Natural killer cell treated with Interleukin-12 subunit alpha and Interleukin-12 subunit beta and Interleukin-15 and Interleukin-18, amount 100 ng/mL, for 72 hours (primary cell): ENCODE data around the gene NKD1. TPM values are rescaled to one million over a fixed set of nuclear protein-coding genes. Genes with fewer than 3 reads are reported as not detected.

Experiments used
- ATAC-seq, 2 donors: fragments of 150-1000 bp; cut with Tn5 transposase in 1 of 2; sonication (Bioruptor Pico), chemical (Tn5 transposase) in 1 of 2; 2 replicates each; pipeline ENCODE4 v1.10.0; 2021
- DNase-seq: peaks from one replicate; pipeline ENCODE4 v3.0.0; 2022; ENCODE audit warnings: low spot score
- H3K27ac Mint-ChIP-seq, 2 donors: 1 replicate in 1 of 2; 2 replicates in 1 of 2; pipeline ENCODE4 v1.8.0; 2022; ENCODE audit warnings: mixed read lengths in 2 of 2, mild to moderate bottlenecking in 1 of 2, moderate library complexity in 1 of 2
- H3K27me3 Mint-ChIP-seq, 2 donors: 1 replicate in 1 of 2; 2 replicates in 1 of 2; pipeline ENCODE4 v1.8.0; 2022; ENCODE audit warnings: mixed read lengths in 2 of 2
- H3K36me3 Mint-ChIP-seq: one replicate; pipeline ENCODE4 v1.8.0; 2022; ENCODE audit warnings: mixed read lengths
- H3K4me1 Mint-ChIP-seq, 2 donors: 1 replicate in 1 of 2; 2 replicates in 1 of 2; pipeline ENCODE4 v1.8.0; 2022; ENCODE audit warnings: low read depth in 2 of 2, mixed read lengths in 2 of 2, mild to moderate bottlenecking in 1 of 2
- H3K4me3 Mint-ChIP-seq: one replicate; pipeline ENCODE4 v1.8.0; 2022; ENCODE audit warnings: mixed read lengths
- H3K9me3 Mint-ChIP-seq: 2 replicates; pipeline ENCODE4 v1.8.0; 2022; ENCODE audit warnings: mixed read lengths
- total RNA-seq, 2 donors: library from RNA; stranded (reverse); gene quantifications; one replicate each; pipeline ENCODE4 v1.2.3, GENCODE V29; 2022

Gene NKD1
- total RNA-seq, 2 donors from 2014 or later, result 0.29 to 0.86 TPM

GRCh38 chr16:50620646-50621451, 72.7 kb downstream of the NKD1 start:
- no peak for DNase-seq
- Mint-ChIP-seq H3K4me1 (no peaks in the 10 kb centered on the region), H3K27ac (no peak overlapping the region)

GRCh38 chr16:50621452-50621792, 73.2 kb downstream of the NKD1 start:
- H3K36me3 Mint-ChIP-seq, result no peaks in the 10 kb centered on the region
- H3K27ac Mint-ChIP-seq, result no peak overlapping the region
- no peaks in the 10 kb centered on the region for H3K4me1 Mint-ChIP-seq
- H3K9me3 Mint-ChIP-seq, result no peaks in the 10 kb centered on the region
- DNase-seq (no peak), ATAC-seq (no peak)
- no peak overlapping the region for H3K4me3 Mint-ChIP-seq
- H3K27me3 Mint-ChIP-seq, result no peaks in the 10 kb centered on the region

More at GRCh38 chr16:50620646-50621451, 72.7 kb downstream of the NKD1 start:
- no peaks in the 10 kb centered on the region for H3K36me3 Mint-ChIP-seq
- H3K4me3 Mint-ChIP-seq, result no peak overlapping the region
- H3K9me3 Mint-ChIP-seq, result no peaks in the 10 kb centered on the region
- no peak for ATAC-seq
- H3K27me3 Mint-ChIP-seq, result no peaks in the 10 kb centered on the region

DNA sequence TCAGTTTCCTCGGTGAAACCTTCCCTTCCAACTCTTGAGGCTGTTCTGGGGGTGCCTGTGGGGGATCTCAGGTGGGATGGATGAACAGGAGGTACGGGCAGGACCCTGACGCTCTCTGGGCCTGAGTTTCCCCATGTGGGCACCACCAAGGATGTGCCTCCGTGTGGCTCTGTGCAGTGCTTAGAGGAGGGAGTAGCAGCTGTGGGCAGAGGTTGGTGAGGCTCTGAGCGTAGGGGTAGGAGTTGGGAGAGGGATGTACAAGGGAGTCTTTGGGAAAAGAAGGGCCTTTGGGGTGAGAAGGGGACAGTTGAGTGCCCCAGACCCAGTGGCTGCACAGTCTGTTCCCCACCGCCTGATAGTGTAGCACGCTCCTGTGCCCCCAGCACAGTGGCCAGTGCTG, 73.8 kb downstream of the NKD1 start:
- H3K9me3 Mint-ChIP-seq, result no peaks in the 10 kb centered on the region
- no peaks in the 10 kb centered on the region for H3K27me3 Mint-ChIP-seq
- no peaks in the 10 kb centered on the region for H3K36me3 Mint-ChIP-seq
- DNase-seq, result no peak
- H3K4me3 Mint-ChIP-seq, result no peak overlapping the region
- H3K27ac Mint-ChIP-seq, result no peak overlapping the region
- no peak for ATAC-seq
- H3K4me1 Mint-ChIP-seq, result peaks cover 0 to under 1% of the 10 kb centered on the region in 2 donors

DNA sequence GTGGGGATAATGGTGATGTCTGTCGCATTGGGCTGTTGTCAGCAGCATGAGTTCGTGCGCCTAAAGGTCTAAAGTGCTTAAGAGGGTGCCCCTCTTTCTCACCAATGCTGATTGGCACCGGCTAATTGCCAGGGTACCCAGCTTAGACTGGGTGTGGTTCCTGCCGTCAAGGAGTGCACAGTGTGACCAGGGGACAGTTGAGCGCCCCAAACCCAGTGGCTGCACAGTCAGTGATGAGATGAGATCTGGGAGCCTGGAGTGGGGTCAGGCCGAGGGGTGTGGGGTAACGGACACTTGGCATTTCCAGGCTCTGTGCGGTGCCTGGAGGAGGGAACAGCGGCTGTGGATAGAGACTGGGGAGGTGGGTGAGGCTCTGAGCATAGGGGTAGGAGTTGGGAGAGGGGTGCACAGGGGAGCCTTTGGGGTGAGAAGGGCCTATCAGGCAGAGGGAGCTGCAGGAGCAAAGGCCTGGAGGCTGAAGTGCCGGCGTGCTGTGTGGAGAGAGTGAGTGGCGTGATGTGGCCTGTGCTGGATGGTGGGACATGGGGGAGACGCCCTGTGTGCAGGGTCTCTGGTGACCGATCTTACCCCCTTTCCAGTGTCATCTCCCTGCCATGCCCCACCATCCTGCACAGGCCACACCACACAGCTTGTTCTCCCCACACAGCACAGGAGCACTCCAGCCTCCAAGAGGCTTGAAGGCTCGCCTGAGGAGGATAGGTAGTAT, 74.6 kb downstream of the NKD1 start:
- Mint-ChIP-seq H3K27ac (no peak overlapping the region), H3K9me3 (no peaks in the 10 kb centered on the region), H3K27me3 (peaks cover 0 to 2% of the 10 kb centered on the region in 2 donors), H3K4me1 (peaks cover 4 to 8% of the 10 kb centered on the region in 2 donors), H3K36me3 (no peaks in the 10 kb centered on the region), H3K4me3 (no peak overlapping the region)
- ATAC-seq, result no peak
- no peak for DNase-seq

DNA sequence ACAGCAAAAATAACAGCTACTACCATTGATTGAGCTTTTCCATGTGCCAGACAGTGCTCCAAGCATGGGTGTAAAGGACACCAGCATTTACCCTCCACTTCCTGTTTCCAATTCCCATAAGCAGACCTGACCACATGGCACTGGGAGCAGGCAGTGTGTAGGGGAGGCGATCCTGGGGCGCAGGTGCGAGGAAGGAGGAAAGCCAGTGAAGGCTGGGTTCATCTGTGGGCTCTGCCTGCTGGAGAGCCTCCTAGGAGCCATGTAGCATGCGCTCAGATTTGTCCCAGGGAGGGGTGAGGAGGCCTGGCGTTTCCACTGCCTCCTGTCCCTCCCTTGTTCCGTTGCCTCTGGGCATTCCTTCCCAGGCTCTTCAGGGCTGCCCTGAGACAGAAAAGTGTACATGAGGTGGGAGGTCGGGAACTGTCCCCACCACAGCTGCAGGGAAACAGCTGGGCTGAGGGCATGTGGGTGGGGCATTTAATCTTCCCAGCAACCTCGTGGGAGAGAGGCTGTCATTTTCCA, 76.3 kb downstream of the NKD1 start:
- peaks cover 0 to 2% of the 10 kb centered on the region in 2 donors for H3K27me3 Mint-ChIP-seq
- no peak overlapping the region for H3K27ac Mint-ChIP-seq
- no peak overlapping the region for H3K4me3 Mint-ChIP-seq
- H3K9me3 Mint-ChIP-seq, result no peaks in the 10 kb centered on the region
- ATAC-seq, result no peak
- H3K36me3 Mint-ChIP-seq, result no peaks in the 10 kb centered on the region
- H3K4me1 Mint-ChIP-seq, result peaks cover 4 to 8% of the 10 kb centered on the region in 2 donors
- no peak for DNase-seq

DNA sequence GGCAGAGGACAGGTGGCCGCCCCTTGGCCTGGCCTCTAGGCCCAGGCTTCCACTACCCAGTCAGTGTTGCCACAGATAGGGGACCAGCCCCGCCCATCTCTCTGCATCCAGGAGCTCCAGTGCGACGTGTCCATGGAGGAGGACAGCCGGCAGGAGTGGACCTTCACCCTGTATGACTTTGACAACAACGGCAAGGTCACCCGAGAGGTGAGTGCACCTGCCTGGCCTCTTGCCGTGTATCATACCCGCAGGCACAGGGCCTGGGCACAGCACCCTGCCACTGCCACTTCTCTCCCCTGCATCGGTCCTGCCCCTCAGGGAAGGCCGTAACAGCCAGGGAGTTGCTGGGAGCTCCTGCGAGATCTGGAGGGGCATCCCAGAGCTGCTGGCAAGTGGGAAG, 77.2 kb downstream of the NKD1 start:
- no peak for ATAC-seq
- no peaks in the 10 kb centered on the region for H3K9me3 Mint-ChIP-seq
- no peaks in the 10 kb centered on the region for H3K36me3 Mint-ChIP-seq
- peaks cover 4 to 8% of the 10 kb centered on the region in 2 donors for H3K4me1 Mint-ChIP-seq
- H3K27ac Mint-ChIP-seq, result no peak overlapping the region
- peaks cover 0 to 2% of the 10 kb centered on the region in 2 donors for H3K27me3 Mint-ChIP-seq
- H3K4me3 Mint-ChIP-seq, result no peak overlapping the region
- DNase-seq, result no peak

GRCh38 chr16:50626868-50627267, 78.7 kb downstream of the NKD1 start:
- no peak for DNase-seq
- Mint-ChIP-seq H3K27ac (peak overlapping the region in 1 of 2 donors; percentile 61), H3K4me1 (peaks cover 4 to 8% of the 10 kb centered on the region in 2 donors), H3K4me3 (no peak overlapping the region), H3K36me3 (no peaks in the 10 kb centered on the region), H3K27me3 (peaks cover 0 to 2% of the 10 kb centered on the region in 2 donors), H3K9me3 (no peaks in the 10 kb centered on the region)
- no peak for ATAC-seq

DNA sequence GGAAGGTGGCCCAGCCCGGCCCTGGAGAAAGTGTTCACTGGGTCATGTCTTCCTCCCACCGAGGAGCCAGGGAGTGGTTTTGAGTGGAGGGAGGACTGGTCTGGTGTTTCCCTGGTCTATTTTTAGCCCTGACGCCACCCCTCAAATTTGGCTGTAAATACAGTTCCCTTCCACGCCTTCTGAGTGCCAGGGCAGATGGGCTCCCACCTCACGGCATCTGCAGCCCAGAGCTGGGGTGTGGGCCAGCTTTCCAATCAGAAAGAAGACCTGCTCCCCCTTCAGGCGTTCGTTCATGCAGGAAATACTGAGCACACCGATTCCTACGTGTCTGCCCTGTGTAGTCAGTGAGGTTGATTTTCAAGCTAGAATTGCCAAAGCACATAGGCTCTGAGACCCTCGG, 79.2 kb downstream of the NKD1 start:
- peak overlapping the region in 1 of 2 donors; percentile 61 for H3K27ac Mint-ChIP-seq
- H3K27me3 Mint-ChIP-seq, result peaks cover 0 to 2% of the 10 kb centered on the region in 2 donors
- H3K9me3 Mint-ChIP-seq, result no peaks in the 10 kb centered on the region
- no peak for DNase-seq
- H3K4me3 Mint-ChIP-seq, result no peak overlapping the region
- no peaks in the 10 kb centered on the region for H3K36me3 Mint-ChIP-seq
- H3K4me1 Mint-ChIP-seq, result peaks cover 4 to 8% of the 10 kb centered on the region in 2 donors
- ATAC-seq, result no peak

GRCh38 chr16:50628156-50628802, 80.1 kb downstream of the NKD1 start:
- no peaks in the 10 kb centered on the region for H3K36me3 Mint-ChIP-seq
- H3K9me3 Mint-ChIP-seq, result no peaks in the 10 kb centered on the region
- peaks cover 4 to 8% of the 10 kb centered on the region in 2 donors for H3K4me1 Mint-ChIP-seq
- H3K27me3 Mint-ChIP-seq, result peaks cover 0 to 2% of the 10 kb centered on the region in 2 donors
- H3K27ac Mint-ChIP-seq, result no peak overlapping the region
- DNase-seq (no peak), ATAC-seq (no peak)
- H3K4me3 Mint-ChIP-seq, result no peak overlapping the region

- Mint-ChIP-seq H3K9me3 (no peaks in the 10 kb centered on the region), H3K4me3 (no peak overlapping the region), H3K27me3 (peaks cover 0 to 2% of the 10 kb centered on the region in 2 donors), H3K27ac (no peak overlapping the region), H3K4me1 (peaks cover 4 to 8% of the 10 kb centered on the region in 2 donors), H3K36me3 (no peaks in the 10 kb centered on the region)
- DNase-seq (no peak), ATAC-seq (no peak)
These were observed 81.1 kb downstream of the NKD1 start for GRCh38 chr16:50629334-50629733.

DNA sequence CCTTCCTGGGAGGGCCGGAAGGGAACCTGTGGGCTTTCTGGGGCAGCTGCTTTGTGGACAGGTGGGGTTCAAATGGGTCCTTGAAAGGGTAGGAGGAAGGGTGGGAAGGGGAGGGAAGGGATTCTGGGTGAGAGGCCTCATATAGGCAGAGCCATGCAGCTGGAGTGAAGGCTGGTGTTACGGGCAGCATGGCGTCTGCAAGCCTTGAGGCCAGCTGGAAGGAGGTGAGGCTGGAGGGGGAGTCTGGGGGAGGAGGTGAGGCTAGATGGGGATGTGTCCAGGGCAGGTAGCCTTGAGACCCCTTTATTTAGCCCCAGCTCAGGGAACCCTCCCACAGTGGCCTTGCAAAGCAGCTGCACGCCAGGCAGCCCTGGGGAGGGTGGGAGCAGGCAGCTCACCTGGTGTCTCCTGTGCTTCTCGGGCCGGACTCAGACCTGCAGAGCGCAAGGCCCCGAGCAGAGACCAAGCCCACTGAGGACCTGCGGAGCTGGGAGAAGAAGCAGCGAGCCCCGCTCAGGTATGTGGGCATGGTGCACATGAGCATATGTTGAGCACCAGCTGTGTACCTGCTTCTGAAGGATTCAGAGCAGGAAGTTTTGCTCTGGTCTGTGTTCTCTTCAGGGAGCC, 82.3 kb downstream of the NKD1 start:
- H3K4me1 Mint-ChIP-seq, result peaks cover 4 to 8% of the 10 kb centered on the region in 2 donors
- H3K9me3 Mint-ChIP-seq, result no peaks in the 10 kb centered on the region
- H3K36me3 Mint-ChIP-seq, result no peaks in the 10 kb centered on the region
- H3K27ac Mint-ChIP-seq, result no peak overlapping the region
- no peak for DNase-seq
- ATAC-seq, result peak in 1 of 2 donors; percentile 15
- H3K4me3 Mint-ChIP-seq, result no peak overlapping the region
- peaks cover 0 to 2% of the 10 kb centered on the region in 2 donors for H3K27me3 Mint-ChIP-seq

- Mint-ChIP-seq H3K27me3 (peaks cover 0 to 2% of the 10 kb centered on the region in 2 donors), H3K9me3 (no peaks in the 10 kb centered on the region), H3K27ac (no peak overlapping the region), H3K4me3 (no peak overlapping the region), H3K4me1 (peaks cover 4 to 10% of the 10 kb centered on the region in 2 donors), H3K36me3 (no peaks in the 10 kb centered on the region)
- DNase-seq, result no peak
- ATAC-seq, result peak in 1 of 2 donors; percentile 30
These were observed 83.2 kb downstream of the NKD1 start for GRCh38 chr16:50631249-50631984.
